ENCODE data around the gene PRKCE. TPM values are rescaled to one million over a fixed set of nuclear protein-coding genes. Genes with fewer than 3 reads are reported as not detected.

PRKCE gene
- total RNA-seq, 2 donors from 2014 or later, result 7.3 to 20.8 TPM

DNA sequence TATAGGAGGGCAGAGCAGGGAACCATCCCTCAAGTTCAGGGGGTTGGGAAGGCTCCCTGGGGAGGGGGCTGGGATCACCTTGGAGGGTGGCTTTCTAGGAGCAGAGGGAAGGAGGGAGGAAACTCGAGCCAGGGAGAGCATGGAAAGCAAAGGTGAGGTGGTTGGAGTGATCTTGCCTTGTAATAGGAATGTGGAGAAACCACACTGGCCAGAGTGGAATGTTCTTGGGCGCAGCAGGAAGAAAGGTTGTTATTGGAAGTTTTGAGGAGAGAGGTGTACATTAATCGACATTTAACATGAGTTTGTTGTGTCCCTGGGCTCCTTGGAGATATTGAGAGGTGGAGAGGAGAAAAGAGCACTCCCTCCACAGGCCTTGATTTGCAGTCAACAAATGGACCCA is 272.2 kb downstream of the PRKCE start:
- no peaks in the 10 kb centered on the region for H3K9me3 ChIP-seq
- TF ChIP-seq, protein P1, sequence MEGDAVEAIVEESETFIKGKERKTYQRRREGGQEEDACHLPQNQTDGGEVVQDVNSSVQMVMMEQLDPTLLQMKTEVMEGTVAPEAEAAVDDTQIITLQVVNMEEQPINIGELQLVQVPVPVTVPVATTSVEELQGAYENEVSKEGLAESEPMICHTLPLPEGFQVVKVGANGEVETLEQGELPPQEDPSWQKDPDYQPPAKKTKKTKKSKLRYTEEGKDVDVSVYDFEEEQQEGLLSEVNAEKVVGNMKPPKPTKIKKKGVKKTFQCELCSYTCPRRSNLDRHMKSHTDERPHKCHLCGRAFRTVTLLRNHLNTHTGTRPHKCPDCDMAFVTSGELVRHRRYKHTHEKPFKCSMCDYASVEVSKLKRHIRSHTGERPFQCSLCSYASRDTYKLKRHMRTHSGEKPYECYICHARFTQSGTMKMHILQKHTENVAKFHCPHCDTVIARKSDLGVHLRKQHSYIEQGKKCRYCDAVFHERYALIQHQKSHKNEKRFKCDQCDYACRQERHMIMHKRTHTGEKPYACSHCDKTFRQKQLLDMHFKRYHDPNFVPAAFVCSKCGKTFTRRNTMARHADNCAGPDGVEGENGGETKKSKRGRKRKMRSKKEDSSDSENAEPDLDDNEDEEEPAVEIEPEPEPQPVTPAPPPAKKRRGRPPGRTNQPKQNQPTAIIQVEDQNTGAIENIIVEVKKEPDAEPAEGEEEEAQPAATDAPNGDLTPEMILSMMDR (IDR thresholded peaks at IDR 0.05), result no peak
- no peak for TF ChIP-seq POLR2A (IDR thresholded peaks at IDR 0.05)
- no peaks in the 10 kb centered on the region for H3K36me3 ChIP-seq (replicated peaks in 1 of 2; ENCODE audit: insufficient read depth in 1 of 2, low read depth in 2 of 2)
- H3K4me3 ChIP-seq, result no peak overlapping the region
- intact Hi-C loops (cut with DNase I), result no loop called here
- DNase-seq (no peak), ATAC-seq (no peak)
- no peak overlapping the region for H3K27ac ChIP-seq
- H3K27me3 ChIP-seq, result no peaks in the 10 kb centered on the region
- WGBS, 2 donors, result 65 to 67% methylated on average over 3 of the region's 3 CpGs
- peaks cover 19% of the 10 kb centered on the region for H3K4me1 ChIP-seq

- intact Hi-C loops (cut with DNase I), result no loop called here
- WGBS, 2 donors, result 92 to 95% methylated on average over 4 of the region's 4 CpGs
- DNase-seq, result no peak
- Histone ChIP-seq H3K4me1 (peaks cover 5% of the 10 kb centered on the region), H3K27ac (no peak overlapping the region), H3K27me3 (no peaks in the 10 kb centered on the region), H3K4me3 (no peak overlapping the region), H3K9me3 (no peaks in the 10 kb centered on the region), H3K36me3 (replicated peaks in 1 of 2; ENCODE audit: insufficient read depth in 1 of 2, low read depth in 2 of 2) (no peaks in the 10 kb centered on the region)
- no peak for TF ChIP-seq POLR2A (IDR thresholded peaks at IDR 0.05)
- TF ChIP-seq, protein P1 (IDR thresholded peaks at IDR 0.05), result no peak
- no peak for ATAC-seq
Observed at GRCh38 chr2:45925026-45925425, 273.6 kb downstream of the PRKCE start.

DNA sequence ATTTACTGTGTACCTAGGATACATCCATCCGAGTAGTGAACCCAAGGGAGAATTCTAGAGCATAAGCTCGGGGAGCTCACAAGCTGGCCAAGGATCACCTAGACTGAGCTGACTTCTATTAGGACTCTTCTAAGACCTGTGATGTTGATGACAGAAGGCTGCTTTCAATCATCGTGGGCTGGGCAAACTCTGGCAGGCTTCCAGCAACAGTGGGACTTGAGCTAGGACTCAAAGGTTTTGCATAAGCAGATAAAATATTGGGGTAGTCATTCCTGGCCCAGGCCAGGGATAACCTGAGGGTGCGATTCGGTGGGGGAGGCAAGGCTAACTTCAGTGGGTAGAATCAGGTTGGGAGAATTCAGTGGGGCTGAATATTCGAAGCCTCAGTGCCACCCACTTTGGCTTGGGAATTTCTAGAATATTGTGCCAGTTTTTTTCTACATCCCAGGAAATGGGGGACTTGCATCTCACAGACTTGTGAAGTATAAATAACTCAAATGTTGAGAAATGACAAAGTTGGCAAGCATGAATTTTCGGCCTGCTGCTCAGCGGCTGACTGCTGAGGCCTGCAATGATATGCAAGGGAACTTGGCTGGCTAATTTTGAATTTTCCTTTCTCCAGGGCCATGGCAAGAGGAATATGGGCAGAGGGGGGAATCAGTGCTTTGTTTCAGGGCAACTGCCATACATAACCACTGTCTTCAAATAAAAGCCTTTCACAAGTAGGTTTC is 274.3 kb downstream of the PRKCE start:
- H3K27me3 ChIP-seq, result no peaks in the 10 kb centered on the region
- H3K27ac ChIP-seq, result no peak overlapping the region
- DNase-seq (no peak), ATAC-seq (no peak)
- H3K4me3 ChIP-seq, result no peak overlapping the region
- intact Hi-C loops (cut with DNase I), result no loop called here
- H3K4me1 ChIP-seq, result peaks cover 5% of the 10 kb centered on the region
- WGBS, 2 donors, result 86 to 91% methylated on average over 8 of the region's 8 CpGs
- H3K9me3 ChIP-seq, result no peaks in the 10 kb centered on the region
- no peaks in the 10 kb centered on the region for H3K36me3 ChIP-seq (replicated peaks in 1 of 2; ENCODE audit: insufficient read depth in 1 of 2, low read depth in 2 of 2)
- TF ChIP-seq POLR2A (IDR thresholded peaks at IDR 0.05), result no peak
- TF ChIP-seq, protein P1 (IDR thresholded peaks at IDR 0.05), result no peak

DNA sequence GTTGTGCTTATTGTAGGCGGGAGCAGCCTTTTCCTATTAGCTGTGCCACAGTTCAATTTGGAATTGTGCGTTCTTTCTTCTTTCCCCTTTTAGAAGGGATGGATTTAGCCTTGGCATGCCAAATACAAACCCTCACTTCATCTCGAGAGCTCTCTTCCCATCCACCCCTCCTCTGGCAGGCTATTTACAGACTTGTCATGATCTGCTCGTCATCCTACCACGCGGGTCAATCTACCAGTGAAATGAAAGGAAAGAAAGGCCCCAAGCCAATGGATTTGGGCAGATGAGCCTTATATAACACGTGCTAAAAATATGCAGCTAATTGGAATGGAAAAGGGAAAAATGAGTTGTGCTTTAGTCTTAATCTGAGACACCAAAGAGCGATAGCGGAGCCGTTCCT is 277.5 kb downstream of the PRKCE start:
- Histone ChIP-seq H3K27me3 (no peaks in the 10 kb centered on the region), H3K4me1 (no peaks in the 10 kb centered on the region), H3K36me3 (replicated peaks in 1 of 2; ENCODE audit: insufficient read depth in 1 of 2, low read depth in 2 of 2) (no peaks in the 10 kb centered on the region), H3K9me3 (no peaks in the 10 kb centered on the region), H3K27ac (no peak overlapping the region), H3K4me3 (no peak overlapping the region)
- 91 to 93% methylated on average over 10 of the region's 10 CpGs for WGBS, 2 donors
- TF ChIP-seq POLR2A (IDR thresholded peaks at IDR 0.05), result no peak
- TF ChIP-seq, protein P1 (IDR thresholded peaks at IDR 0.05), result no peak
- no peak for ATAC-seq
- no peak for DNase-seq
- intact Hi-C loops (cut with DNase I), result no loop called here

Measured in body of pancreas (tissue), 4 donors.